GM12875 (cell line): ENCODE results near the gene LARGE1.

Experiments used
- H3K4me3 ChIP-seq: one replicate; pipeline ENCODE4 v1.5.1; 2011; ENCODE audit warnings: low read depth, low read length, control low read depth
- TF ChIP-seq, protein P1 (sequence below): IDR thresholded peaks from 2 replicates; pipeline ENCODE4 v1.5.1; 2011; ENCODE audit warnings: low read depth, mild to moderate bottlenecking, control low read depth, inconsistent platforms, low read length, moderate library complexity, borderline replicate concordance; ENCODE audit not compliant: insufficient read depth

LARGE1 gene

DNA sequence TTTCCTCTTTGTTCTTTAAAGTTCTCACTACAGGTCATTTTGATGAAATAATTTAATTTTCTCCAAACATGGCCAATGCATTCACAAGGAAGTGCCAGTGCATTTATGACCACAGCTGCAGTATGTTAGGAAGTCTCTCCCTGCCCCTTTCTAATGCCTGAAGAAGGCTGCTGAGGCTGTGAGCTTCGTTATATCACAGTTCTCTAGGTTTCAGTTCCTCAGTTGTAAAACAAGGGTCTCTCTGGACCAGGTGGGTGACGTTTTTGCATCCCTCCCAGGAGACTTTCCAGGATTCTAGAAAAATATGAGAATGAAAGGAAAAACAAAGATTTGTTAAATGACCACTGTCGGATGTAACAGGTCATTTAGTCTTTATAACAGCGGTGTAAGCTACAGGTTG lies 171.6 kb downstream of the LARGE1 start:
- TF ChIP-seq, protein P1, sequence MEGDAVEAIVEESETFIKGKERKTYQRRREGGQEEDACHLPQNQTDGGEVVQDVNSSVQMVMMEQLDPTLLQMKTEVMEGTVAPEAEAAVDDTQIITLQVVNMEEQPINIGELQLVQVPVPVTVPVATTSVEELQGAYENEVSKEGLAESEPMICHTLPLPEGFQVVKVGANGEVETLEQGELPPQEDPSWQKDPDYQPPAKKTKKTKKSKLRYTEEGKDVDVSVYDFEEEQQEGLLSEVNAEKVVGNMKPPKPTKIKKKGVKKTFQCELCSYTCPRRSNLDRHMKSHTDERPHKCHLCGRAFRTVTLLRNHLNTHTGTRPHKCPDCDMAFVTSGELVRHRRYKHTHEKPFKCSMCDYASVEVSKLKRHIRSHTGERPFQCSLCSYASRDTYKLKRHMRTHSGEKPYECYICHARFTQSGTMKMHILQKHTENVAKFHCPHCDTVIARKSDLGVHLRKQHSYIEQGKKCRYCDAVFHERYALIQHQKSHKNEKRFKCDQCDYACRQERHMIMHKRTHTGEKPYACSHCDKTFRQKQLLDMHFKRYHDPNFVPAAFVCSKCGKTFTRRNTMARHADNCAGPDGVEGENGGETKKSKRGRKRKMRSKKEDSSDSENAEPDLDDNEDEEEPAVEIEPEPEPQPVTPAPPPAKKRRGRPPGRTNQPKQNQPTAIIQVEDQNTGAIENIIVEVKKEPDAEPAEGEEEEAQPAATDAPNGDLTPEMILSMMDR = no peak

DNA sequence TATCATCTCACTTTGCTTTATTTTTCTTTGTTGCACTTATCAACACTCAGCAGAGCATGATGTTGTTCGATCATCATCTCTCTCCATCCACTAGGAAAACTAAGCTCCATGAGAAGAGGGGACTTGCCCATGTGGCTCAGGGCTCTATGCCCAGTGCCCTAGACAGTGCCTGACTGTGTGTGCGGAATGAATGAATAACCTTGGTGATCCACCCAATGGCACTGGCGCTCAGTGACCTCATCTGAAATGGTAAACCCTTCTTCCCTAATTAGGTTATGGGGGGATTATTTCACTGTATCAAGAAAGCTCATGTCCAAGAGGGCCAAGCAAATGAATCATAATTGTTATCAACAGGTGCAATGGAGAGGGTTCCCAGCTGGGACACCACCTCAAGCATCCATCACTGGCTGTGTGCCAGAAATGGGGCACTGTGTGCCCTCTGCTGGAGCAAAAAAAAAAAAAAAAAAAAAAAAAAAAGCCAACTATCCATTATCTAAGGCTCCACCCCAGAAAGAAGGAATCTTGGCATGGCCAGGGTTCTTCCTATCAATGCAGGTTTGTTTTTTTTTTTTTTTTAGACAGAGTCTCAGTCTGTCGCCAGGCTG lies 172.6 kb downstream of the LARGE1 start:
- TF ChIP-seq, protein P1 = no peak
- no peak overlapping the region for H3K4me3 ChIP-seq

More for the DNA sequence above, 171.6 kb downstream of the LARGE1 start:
- no peak overlapping the region for H3K4me3 ChIP-seq

DNA sequence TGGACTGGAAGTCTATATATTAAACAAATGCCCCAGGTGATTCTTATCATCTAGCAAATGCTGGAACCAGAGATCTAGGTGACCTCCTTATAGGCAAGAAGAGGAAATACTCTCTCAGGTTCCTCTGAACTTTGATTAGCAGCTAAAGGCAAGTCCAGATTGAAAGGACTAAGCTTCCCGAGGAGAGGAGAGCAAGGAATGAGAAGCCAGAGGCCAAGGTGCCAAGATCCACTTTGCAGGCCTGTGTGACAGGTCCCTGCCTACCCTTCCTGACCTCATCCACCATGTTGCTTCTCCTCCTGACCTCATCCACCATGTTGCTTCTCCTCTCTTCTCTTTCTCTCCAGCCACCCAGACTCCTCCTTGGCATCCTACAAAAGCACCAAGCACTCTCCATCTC lies 173.2 kb downstream of the LARGE1 start:
- H3K4me3 ChIP-seq = no peak overlapping the region

DNA sequence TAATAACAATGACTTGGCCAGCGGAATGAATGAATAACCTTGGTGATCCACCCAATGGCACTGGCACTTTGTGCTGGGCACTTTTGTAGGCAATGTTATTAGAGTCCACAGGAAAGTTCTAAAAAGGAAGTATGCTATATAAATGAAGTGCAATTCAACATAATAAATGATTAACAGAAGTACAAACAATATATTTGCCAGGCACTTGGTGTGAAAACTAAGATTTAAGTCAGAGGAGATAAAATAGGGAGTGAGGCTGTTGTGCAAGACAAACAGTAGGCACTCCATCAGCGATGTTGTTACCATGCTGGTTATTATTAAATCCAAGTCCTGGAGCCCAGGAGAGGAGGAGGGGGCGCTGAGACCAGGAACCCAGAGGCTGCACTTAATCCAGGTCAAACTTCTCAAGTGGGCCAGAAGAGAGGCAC lies 173.8 kb downstream of the LARGE1 start:
- TF ChIP-seq, protein P1 = no peak
- H3K4me3 ChIP-seq = no peak overlapping the region

More for the DNA sequence above, 173.2 kb downstream of the LARGE1 start:
- TF ChIP-seq, protein P1 = no peak

DNA sequence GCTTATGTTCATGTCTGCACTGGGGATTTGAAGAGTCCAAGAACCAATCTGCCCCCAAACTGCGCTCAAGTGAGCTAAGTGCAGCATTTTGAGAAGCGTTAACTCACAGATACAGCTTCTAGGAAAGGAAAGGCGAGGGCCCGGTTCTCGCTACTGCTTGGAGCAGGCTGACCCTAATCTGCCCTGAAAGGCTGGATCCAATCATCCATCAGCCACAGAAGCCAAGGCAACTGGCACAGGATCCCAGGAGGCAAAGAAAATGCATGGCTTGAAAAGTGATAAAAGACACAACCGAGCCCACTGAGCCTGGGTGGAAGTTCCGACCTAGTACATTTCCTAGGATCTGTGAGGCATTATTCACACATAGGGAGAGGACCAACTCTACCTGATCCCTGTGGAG lies 174.8 kb downstream of the LARGE1 start:
- no peak overlapping the region for H3K4me3 ChIP-seq

DNA sequence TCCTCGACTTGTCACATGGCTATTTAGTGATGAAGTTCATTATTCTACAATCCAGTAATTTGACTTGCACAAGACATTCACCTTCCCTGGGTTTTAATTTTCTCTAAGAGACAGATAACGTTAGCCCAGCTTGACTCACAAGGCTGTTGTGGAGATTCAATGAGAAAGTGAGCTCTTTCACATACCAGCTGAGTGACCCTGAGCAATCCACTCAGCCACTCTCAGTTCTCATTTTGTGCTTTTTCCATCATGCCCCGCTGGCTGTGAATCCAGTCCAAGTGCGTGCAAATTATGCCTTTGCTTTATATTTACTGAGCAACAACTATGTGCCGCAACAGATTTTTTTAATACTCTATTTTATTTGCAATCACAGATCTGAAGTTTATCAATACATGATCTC lies 176.5 kb downstream of the LARGE1 start:
- TF ChIP-seq, protein P1 = no peak

More for the DNA sequence above, 174.8 kb downstream of the LARGE1 start:
- TF ChIP-seq, protein P1 = no peak

DNA sequence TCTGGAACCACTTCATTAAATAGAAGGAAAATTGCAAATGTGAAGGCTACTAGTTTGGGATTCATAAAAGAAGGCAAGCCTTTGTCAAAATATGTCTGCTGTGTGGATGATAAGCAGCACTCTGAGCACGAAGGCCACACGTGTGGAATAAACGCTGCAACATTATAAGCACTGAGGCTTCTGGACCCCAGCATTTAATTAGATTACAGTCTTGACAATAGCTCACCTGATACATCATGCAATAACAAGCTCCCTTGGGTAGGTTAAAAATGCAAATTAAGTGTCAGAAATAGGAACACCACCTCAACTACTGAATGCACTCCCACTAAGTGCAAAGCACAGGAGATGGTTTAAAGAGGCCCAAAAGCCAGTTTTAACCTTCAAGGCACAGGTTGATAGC lies 179.3 kb downstream of the LARGE1 start:
- TF ChIP-seq, protein P1 = no peak
- H3K4me3 ChIP-seq = no peak overlapping the region

More for the DNA sequence above, 176.5 kb downstream of the LARGE1 start:
- no peak overlapping the region for H3K4me3 ChIP-seq
